GM21786 (cell line): ENCODE measurements around the gene ING5.

Source experiments
- ATAC-seq: cut with Tn5 transposase; IDR thresholded peaks from one replicate; pipeline ENCODE4 v1.9.1; 2021; ENCODE audit not compliant: unreplicated experiment

The ING5 gene

GRCh38 chr2:241775223-241776177, 73.7 kb downstream of the ING5 start:
- no peak for ATAC-seq

GRCh38 chr2:241776336-241777169, 74.7 kb downstream of the ING5 start, which contains the start of gene GAL3ST2:
Gene GAL3ST2, plus strand, starts transcription at chr2:241776822. Its CDS starts 134 bp downstream, at chr2:241776956.
- no peak for ATAC-seq

GRCh38 chr2:241777170-241777685, 75.4 kb downstream of the ING5 start:
- no peak for ATAC-seq

- no peak for ATAC-seq
Measured at GRCh38 chr2:241777686-241778627, 76.1 kb downstream of the ING5 start.
